DMS79 treated with DMSO at 0.1 percent for 48 hours (cell line): ENCODE results near the gene ACOT7.

Experiments
- DNase-seq: peaks from one replicate; lab custom pipeline; 2025; lab: John Stamatoyannopoulos, UW

The ACOT7 gene

GRCh38 chr1:6248932-6249738 lies 144.4 kb downstream of the ACOT7 start:
- no peak for DNase-seq

- DNase-seq, result no peak
Measured at GRCh38 chr1:6248161-6248776, 145.3 kb downstream of the ACOT7 start.

GRCh38 chr1:6247651-6248050 lies 145.9 kb downstream of the ACOT7 start:
- no peak for DNase-seq

DNA sequence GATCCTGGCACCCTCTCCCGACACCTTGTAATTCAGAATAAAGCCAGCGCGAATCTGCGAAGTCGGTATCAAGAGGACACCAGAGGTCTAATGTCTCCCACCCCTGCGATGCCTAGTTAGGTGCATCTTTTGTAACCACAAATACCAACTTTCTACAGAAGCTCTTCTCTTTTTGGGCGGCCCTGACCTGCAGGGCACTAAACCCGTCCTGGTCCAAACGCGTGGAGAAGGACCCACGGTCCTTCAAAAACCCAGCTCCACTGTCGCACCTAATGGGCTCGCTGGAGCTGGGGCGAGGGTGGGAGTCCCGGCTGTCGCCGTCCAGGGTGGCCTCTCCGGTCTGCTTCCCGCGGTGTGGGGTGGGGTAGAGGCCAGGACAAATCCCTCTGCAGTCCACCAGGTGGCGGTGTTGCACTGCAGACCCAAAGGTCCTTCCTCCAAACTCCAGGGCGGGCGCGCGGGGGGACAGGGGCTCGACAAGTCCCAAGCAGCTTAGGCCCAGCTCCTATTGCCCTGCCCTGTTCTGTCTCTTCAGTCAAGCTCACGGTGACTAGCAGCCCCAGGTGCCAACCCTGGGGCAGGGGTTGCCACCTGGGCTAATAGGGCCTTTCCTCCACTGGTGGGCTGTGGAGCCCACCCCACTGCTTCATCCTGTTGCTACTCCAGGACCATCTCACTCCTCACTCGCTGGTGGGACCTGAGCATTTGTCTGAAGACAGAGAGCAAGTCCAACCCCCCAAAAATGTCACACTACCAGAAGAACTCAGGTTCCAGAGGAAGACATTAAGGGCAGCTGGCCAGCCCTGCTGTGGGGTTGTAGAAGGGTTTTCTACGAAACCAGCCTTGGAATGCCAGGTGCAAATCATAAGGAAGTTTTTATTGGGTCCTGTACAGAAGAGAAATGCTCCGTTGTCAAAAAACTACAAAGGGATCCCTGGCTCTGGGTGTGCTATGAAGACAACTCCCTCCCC lies 146.8 kb downstream of the ACOT7 start:
- DNase-seq, result peak; percentile 82

DNA sequence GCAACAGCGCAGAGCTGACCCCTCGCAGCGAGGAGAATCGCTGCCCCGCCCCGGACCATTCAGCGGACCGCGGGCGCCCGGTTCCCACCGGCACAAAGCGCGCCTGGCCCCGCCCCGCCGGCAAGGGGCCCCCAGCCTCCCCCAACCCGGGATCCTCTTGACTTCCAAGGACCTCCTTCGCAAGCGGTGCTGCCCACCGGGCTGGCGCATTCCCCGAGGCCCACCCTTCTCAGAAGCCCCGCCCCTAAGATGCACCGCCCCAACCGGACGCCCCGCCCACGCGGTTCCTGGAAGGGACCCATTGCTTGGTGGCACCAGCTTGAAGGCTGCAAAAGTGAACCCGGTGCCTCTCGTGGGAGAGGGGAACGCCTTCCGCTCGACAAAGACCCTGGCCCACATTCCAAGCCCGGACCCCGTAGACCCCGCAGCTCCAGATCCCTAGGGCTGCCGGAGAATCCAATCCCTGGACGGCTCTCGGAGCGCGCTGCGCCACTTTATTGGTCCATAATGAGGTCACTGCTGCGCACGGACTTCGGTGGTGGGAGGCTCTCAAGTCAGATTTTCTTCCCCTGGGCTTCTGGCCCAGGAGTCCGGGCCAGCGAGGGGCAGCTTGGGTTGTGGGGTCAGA lies 147.6 kb downstream of the ACOT7 start:
- peak; percentile 90 for DNase-seq

DNA sequence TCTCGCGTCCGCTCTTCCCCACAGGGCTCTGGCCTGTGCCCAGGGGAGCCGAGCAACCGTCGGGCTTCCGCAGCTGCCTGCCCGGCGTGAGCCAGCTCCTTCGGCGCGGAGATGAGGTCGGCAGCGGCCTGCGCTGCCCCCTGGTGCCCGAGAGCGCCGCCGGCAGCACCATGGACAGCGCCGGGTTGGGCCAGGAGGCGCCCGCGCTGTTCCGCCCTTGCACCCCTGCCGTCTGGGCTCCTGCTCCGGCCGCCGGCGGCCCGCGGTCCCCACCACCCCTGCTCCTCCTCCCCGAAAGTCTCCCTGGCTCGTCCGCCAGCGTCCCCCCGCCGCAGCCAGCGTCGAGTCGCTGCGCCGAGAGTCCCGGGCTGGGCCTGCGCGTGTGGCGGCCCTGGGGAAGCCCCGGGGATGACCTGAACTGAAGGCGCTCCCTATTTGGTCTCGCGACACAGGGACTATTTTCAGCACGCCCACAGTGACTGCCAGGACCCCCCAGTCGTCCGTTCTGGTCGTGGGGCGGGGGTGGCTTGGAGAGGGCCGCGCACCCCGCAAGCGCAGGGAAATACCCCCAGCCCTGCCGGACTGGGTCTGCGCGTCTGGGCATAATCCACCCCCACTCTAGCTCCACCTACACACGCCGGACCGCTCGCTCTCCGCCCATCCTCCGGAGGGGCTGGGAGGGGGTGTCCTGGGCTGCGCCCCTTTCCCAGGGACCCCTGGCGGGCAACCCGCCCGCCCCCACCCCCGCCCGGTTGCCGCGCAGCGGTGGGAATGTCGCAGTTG lies 148.3 kb downstream of the ACOT7 start:
- peak; percentile 83 for DNase-seq

DNA sequence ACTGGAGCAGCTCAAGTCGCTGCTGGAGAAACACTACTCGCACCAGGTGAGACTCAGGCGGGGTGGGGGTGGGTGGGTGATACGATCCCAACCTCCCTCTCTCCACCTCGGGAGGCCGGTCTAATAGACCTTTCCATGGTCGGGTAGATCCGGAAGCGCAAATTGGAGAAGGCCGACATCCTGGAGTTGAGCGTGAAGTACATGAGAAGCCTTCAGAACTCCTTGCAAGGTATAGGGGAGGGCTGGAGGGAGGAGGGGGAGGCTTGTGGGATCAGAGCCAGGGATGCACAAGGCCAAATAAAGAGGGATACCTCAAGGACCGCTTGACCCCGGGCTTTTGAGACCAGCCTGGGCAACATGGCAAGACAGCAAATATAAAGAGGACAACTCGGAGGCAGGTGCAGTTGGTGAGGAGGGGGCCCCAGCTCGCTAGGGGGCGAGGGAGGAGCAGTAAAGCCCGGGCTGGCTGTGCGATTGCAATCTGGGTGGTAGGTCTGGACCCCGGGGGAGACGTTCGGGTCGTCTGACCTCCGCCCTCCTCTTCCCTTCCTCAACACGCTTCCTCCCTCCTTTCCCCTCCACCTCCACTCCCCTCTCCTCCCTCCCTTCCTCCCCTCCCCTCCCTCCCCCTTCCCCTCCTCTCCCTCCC lies 149.0 kb downstream of the ACOT7 start:
- peak; percentile 79 for DNase-seq

DNA sequence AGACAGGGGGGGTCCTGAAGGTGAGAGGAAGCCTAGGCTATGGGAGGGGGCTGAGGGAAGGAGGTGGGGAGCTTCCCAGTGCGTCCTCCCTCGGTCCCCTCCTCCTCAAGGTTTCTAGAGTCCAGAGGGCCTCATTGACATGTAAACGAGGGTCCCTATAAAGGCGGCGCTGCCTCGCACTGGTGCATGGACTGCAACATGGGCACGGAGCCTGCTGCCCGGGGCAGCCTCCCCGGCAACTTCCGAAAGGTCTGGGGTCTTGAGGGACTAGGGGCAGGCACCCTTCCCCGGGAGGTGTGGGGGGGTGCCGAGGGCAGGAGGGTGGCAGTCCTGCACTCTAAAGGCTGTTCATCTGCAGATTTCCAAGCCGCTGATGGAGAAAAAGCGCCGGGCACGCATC lies 149.6 kb downstream of the ACOT7 start, which contains the start of gene HES3:
Gene HES3, plus strand, starts transcription at position 187 of the 400 bp plus-strand sequence. Its CDS starts 187 bp downstream, at position 374.
- DNase-seq, result no peak

DNA sequence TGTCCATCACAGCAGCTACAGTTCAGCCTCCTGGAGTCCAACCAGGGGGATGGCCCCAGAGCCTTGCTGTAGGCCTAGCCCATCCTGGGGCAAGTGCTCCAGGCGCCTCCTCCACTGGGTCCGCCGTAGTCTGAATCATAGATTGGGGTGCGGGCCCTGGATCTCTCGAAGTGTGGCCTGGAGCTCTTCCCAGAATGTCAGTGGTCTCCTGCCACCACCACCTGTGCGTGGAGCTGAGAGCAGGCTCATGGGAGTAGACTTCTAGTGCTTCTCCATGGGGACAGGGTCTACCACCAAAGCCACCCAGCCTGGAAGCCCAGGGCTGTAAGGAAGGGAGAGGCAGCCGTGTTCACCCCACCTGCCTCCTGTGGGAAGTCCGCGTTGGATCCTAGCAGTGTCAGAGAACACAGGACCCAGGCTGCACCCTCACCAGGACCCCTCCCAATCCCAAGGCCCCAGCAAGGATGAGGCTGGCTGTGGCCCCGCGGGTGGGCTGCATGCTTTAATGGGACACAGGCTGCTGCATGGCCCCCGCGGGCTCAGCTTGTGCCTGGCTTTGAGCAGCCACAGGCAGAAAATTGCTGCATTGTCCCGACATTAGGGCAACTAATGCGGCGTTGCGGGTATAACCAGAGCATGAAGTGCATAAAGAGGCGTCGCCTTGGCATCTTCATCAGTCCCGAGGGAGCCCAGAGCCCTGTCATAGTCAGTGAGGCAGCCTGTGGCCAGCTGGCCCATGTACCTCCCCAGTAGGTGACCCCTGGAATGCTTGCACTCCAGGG lies 150.3 kb downstream of the ACOT7 start:
- DNase-seq, result peak; percentile 12

- DNase-seq, result no peak
Measured at GRCh38 chr1:6241887-6242740, 151.5 kb downstream of the ACOT7 start.

GRCh38 chr1:6241107-6241886 lies 152.3 kb downstream of the ACOT7 start:
- DNase-seq, result no peak

DNA sequence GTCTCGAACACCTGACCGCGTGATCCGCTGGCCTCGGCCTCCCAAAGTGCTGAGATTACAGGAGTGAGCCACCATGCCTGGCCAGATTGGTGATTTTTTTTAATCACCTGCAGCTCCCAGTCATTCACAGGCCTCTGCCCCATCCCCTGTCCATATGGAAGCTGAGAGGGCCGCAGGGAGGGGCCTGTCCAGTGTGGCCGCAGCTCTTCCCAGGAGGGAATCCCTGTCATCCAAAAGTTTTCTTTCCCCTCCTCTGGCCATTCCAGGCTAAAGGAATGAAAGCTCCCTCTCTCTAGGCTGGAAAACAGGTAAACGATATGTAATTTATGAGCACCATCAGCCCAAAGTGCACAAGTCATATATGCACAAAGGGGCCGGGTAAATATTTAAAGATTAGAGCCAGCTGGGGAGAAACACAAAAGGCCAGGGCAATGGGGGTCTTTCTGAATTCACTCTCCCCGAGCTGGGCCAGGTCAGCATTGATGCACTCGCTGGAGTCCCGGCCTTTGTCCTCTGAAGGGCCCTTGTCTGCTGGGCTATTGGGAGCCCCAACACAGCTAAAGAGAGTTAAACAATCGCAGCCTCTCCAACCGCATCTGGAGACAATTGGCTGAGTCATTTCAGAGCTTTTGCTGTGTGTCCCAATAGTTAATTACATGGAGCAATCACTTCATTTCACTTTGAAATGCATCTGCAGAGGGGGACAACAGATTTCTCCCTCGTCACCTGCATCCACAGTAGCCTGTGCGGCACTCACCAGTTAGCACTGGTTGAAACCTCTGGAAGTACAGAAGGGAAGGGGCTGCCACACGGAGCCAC lies 153.4 kb downstream of the ACOT7 start:
- DNase-seq, result peak; percentile 56

DNA sequence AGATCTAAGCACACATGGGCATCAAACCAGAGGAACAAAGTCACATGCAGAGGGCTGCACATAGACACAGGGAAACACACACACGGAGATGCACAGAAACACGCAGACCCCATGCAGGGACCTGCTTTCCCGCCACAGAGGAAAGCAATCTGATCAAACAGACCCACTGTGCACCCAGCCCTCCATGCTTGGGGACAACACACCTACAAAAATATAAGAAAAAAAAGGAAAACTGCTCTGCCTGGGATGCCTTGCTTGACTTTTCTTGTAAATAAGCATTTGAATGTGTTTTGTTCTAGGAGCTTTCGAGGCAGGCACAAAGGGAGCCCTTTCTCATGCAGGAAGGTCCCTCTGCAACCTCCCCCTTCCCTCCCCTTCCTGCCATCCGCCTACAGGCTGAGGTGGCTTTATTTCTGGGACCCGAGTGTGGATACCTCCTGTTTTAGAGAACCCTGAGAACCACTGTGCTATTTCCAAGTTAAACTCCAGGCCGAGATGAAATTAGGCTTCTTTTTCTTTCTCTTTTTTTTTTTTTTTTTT lies 154.3 kb downstream of the ACOT7 start:
- no peak for DNase-seq

DNA sequence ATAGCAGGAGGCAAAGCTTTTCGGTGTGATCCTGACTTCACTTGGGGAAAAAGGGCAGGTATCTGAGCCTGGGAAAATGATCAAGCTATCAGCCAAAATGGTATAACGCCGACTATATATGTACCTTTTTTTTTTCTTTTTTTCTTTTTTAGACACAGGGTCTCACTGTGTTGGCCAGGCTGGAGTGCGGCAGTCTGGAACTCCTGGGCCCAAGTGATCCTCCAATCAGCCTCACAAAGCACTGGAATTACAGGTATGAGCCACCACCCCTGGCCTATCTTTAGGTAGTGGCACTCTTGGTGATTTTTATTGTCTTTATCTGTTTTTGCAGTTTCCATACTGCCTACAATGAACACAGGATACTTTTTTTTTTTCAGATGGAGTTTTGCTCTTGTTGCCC lies 156.5 kb downstream of the ACOT7 start:
- DNase-seq, result no peak

- no peak for DNase-seq
Measured at GRCh38 chr1:6235296-6235677, 158.3 kb downstream of the ACOT7 start.

GRCh38 chr1:6234502-6235295 lies 158.9 kb downstream of the ACOT7 start:
- peak; percentile 24 for DNase-seq
